Right renal pelvis (tissue), 4 donors: ENCODE measurements around the gene CSHL1. TPM values are rescaled to one million over a fixed set of nuclear protein-coding genes. Genes with fewer than 3 reads are reported as not detected.

Experiments
- DNase-seq, 4 donors: peaks; one replicate each; pipeline ENCODE4 v3.0.0-alpha.2; 2013; ENCODE audit warnings: low read depth in 4 of 4, low spot score in 3 of 4, missing footprints in 1 of 4
- polyA plus RNA-seq, 4 donors: library from polyadenylated mRNA; unstranded; fragments of 120-200 nt; gene quantifications; one replicate each; pipeline ENCODE4 v1.2.1, GENCODE V29; 2013; ENCODE audit not compliant: insufficient read length in 4 of 4

Gene CSHL1
- polyA plus RNA-seq = not detected

DNA sequence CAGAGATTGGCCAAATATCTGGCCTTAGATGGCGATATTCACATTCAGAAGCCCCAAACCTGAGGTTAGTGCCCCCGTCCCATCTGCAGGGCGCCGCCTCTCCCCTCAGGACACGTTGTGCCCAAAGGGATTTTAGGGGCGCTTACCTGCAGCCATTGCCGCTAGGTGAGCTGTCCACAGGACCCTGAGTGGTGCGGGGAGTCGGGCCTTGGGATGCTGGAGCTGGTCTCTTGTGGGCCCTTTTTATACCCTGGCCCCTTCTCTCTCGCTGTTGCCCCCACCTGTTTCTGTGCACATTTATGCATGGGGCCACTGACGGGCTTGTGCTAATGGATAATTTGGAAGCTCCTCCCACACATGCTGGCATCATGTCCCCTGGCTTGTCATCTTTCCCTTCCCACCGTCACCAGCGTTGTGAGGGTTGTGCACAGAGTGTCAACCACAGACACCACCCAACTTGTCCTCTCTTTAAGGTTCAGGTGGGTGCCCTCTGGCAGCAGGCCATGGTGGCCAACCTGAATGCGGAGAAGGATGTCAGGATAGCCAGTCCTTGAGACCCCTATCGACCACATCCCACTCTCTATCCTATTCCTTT, at the start of gene CSHL1:
Gene CSHL1 (minus strand): TSS at position 218 of the 595 bp plus-strand sequence. CDS start 62 bp downstream, at position 156.
- DNase-seq = no peak

DNA sequence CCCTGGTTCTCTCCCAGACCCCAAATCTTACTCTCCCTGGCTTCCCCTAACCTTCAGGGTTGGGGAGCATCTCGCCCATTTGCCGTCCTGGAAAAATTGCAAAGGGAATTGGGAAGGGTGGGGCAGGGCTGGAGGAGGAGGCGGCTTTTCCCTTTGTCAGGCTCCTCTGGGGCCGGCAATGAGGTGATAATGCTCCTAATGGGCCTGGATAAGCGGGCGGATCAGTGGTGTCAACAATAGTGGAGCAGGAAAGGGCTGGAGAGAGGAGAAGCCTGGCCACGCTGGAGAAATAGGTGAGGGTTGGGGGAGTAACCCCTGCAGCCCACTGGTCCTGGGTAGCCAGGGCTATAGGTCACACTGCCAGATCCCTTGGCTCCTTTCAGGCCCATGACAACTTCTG, 49.4 kb upstream of the CSHL1 start:
- DNase-seq = no peak

- DNase-seq = no peak
These were observed 48.9 kb upstream of the CSHL1 start for GRCh38 chr17:63960006-63960405.

- DNase-seq = no peak
These were observed 45.4 kb upstream of the CSHL1 start for GRCh38 chr17:63956296-63956920.

GRCh38 chr17:63955791-63956190, 44.7 kb upstream of the CSHL1 start:
- no peak for DNase-seq

GRCh38 chr17:63955232-63955631, 44.2 kb upstream of the CSHL1 start:
- no peak for DNase-seq

DNA sequence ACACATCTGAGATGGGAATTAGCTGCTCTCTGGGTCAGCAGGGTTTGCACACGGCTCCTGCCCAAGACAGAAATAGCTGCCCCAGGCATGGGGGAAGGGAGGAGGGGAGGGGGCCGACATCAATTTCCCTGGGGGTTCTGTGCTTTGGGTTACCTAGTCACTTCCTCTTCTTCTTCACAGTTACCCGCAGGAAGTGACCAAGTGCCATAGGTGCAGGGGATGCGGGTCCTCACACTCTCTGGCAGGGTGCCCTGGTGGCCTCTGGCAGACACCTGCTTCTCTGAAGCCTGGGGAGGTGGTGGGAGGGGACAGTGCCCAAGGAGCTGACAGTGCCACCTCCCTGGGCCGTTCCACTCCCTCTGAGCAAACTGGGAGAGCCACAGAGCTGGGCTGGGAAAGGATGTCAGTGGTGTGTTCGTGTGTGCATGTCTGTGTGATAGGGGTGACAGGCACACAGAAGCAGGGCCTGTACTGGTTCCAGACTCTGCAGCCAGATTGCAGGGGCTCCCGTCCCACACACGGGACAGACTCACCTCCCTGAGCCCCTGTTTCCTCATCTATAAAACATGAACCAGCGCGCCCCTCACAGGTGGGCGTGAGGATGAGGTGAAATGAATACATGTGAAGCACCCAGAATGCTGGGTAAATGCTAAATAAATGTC, 43.5 kb upstream of the CSHL1 start:
- no peak for DNase-seq

GRCh38 chr17:63950940-63951907, 40.2 kb upstream of the CSHL1 start:
- peak in 1 of 4 donors; percentile 25 for DNase-seq

DNA sequence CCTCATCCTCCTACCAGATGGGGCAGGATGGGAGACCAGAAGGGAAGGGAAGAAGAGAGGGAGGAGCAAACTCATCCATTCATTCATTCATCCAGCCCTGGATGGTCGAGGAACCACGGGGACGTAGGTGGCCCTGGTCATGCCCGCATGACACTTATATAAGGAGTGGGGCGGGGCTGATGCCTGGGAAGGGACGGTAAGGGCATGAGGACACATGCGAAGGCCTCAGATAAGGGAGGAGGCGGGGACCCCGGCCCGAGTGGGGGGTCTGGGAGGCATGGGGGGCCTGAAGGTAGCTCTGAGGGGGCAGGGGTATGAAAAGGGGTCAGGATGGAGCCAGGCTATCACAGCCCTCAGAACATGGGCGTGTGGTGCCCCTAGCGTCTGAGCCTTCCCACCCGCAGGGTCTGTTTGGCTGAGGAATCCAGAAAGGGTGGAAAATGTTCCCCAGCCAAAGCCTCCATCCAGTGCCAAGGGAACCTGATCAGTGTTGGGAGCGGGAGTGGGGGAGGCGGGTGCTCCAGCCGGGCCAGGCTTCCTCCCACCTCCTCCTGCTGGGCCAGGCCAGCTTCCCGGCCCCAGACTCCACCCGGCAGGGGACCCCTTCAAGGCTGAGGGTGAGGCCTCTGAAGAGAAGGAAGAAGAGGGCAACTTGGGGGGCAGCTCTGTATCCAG, 38.7 kb upstream of the CSHL1 start:
- DNase-seq = no peak

DNA sequence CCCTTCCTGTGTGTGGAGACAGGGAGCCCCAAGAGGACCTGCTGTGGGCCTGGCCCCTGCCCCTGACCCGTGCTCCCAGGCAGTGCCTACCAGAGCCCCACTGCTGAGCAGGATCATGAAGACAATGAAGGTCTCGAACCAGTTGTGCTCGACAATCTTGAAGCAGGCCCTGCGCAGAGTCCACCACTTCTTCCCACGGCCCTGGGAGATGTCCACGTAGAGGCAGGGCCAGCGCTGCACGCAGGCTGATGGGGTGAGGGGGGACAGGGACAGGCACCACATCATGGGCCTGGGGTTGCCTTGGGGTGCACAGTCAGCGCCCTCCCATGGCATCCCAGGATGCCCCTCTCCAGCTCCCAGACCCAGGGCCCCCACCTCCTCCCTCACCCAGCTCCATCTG, 37.5 kb upstream of the CSHL1 start:
- DNase-seq = no peak

- DNase-seq = no peak
These were observed 36.8 kb upstream of the CSHL1 start for GRCh38 chr17:63947711-63948330.

DNA sequence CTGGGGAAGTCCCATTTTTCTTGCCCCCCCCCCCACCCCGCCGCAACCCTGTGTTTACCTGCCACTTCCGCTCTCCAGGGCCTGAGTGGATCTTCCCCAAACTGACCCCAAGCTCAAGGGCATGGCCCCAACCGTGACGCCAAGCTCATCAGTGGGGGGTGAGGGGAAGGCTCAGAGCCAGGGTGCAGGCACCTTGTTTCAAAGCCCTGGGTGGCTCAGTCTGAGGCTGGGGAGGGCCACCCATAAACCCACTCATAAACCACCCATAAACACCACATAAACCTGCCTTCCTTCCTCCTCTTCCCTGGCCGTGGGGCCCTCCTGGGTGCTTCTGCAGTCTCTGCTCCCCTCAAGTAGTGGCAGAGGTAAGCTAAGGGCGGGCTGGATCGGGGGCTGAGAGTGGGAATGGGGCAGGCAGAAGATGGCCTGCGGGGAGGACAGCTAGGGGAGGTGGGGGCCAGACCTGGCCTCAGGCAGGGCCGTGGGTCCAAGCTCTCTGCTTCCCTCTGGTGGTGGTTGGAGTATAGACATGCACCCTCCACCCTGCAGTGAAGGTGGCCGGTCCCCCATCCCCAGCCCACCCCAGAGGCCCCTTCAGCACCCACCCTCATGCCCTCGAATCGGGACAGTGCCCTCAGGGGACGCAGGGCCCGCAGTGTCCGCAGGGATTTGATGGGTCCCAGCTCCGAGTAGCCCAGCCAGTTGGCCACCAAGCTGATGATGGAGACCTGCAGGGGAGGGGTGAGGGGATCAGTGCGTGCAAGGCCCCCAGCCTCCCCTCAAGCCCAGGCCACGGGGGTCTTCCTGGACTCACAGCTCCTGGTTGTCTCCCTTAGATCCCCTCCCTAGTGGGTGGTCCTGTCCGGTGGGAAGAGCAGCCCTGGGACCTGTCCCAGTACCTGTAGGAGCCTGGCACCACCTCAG, 35.6 kb upstream of the CSHL1 start:
- DNase-seq = peak in 1 of 4 donors; percentile 40

DNA sequence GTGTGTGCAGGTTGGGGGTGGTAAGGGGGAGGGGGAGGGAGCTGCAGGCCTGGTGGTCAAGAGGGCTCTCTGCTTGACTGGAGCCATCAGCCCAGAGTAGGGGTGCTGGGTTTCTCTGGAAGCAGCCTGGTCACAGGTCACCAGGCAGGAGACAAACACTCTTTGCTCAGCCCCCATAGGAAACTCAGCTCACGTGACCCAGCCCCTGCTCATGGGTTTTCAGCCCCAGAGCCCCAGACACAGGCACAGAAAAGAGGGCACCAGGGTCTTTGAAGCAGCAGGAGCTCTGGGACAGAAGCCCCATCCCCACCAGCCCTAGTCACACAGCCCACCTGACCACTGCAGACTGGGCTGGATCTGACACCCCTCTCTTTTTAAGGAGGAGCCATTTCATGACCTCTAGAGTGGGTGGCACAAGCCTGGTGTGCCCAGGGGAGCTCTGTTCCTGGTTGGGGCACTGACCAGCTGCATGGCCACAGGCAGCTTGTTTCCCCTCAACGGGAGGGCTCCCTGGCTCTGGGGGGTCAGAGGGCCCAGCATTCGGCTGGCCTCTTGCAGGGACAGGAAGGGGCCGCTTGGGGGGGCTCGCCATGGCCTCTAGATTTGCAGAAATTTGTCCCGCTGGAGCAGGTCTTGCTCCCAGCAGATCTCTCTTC, 34.9 kb upstream of the CSHL1 start:
- DNase-seq = peak in 1 of 4 donors; percentile 14

- no peak for DNase-seq
These were observed 33.9 kb upstream of the CSHL1 start for GRCh38 chr17:63944736-63945499.

- no peak for DNase-seq
These were observed 32.7 kb upstream of the CSHL1 start for GRCh38 chr17:63943745-63944144.

DNA sequence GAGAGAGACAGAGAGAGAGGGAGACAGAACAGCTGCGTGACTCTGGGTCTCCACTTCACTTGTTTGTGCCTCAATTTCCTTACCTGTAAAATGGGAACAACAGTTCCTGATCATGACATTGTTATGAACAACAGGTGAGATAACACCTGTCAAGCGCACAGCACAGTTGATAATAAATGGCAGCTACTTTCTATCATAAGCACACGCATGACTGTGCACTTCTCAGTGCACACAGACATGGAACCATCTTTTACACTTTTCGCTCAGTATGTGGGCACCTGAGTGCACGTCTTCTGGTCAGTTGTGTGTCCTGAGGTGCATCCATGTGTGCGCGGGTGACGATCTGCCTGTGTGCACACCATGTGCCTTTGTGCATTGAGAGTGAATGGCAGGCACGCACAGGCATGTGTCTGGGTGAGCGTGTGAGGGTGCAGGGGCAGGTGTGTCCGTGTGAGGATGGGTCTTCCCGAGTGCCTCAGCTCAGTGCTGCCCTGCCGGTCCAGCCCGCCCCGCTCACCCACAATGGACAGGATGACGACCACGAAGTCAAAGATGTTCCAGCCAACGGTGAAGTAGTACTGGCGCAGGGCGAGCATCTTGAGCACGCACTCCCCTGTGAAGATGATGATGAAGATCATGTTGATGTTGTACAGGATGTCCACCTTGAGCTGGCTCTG, 31.4 kb upstream of the CSHL1 start:
- DNase-seq = no peak

- no peak for DNase-seq
These were observed 30.7 kb upstream of the CSHL1 start for GRCh38 chr17:63941751-63942150.
